Ectodermal cell (in vitro differentiated cells): ENCODE measurements around the gene RSPH3.
"Not testable (repeated sequence)": the region's sequence is repeated elsewhere in the genome, so short reads cannot be mapped to it uniquely, and the experiment has no call there.

ENCODE experiments used
- H3K27ac ChIP-seq: 2 replicates; pipeline ENCODE4 v1.7.0; 2013; ENCODE audit warnings: mild to moderate bottlenecking, low read depth, low read length; ENCODE audit not compliant: insufficient read depth, poor library complexity, severe bottlenecking
- H3K27me3 ChIP-seq: 2 replicates; pipeline ENCODE4 v1.7.0; 2013; ENCODE audit warnings: mild to moderate bottlenecking, low read length; ENCODE audit not compliant: insufficient read depth, control insufficient read depth, poor library complexity, severe bottlenecking
- H3K36me3 ChIP-seq: one replicate; pipeline ENCODE4 v1.7.0; 2013; ENCODE audit warnings: low read length; ENCODE audit not compliant: control insufficient read depth, insufficient read depth
- H3K4me1 ChIP-seq: one replicate; pipeline ENCODE4 v1.7.0; 2013; ENCODE audit warnings: low read length; ENCODE audit not compliant: control insufficient read depth, insufficient read depth
- H3K4me3 ChIP-seq: 2 replicates; pipeline ENCODE4 v1.7.0; 2013; ENCODE audit warnings: low read depth, low read length, control low read depth; ENCODE audit not compliant: insufficient read depth
- H3K9me3 ChIP-seq: 2 replicates; pipeline ENCODE4 v1.7.0; 2013; ENCODE audit warnings: mild to moderate bottlenecking, low read length, moderate library complexity; ENCODE audit not compliant: control insufficient read depth
- WGBS, 2 experiments: methylation state at CpG; one replicate each; pipeline ENCODE4 v1.1.7; 2013; ENCODE audit warnings: missing lambda C conversion rate in 2 of 2; 5-methylcytosine and 5-hydroxymethylcytosine counted together

Gene RSPH3

GRCh38 chr6:159023893-159024292, 23.9 kb upstream of the RSPH3 start:
- no peaks in the 10 kb centered on the region for H3K36me3 ChIP-seq
- peaks cover 2% of the 10 kb centered on the region for H3K9me3 ChIP-seq
- H3K27ac ChIP-seq = no peak overlapping the region
- H3K4me3 ChIP-seq = no peak overlapping the region
- 91 to 94% methylated on average over 4 of the region's 4 CpGs for WGBS, 2 experiments
- H3K4me1 ChIP-seq = no peaks in the 10 kb centered on the region
- H3K27me3 ChIP-seq = no peaks in the 10 kb centered on the region

GRCh38 chr6:159020011-159020410, 20.0 kb upstream of the RSPH3 start:
- 94 to 96% methylated on average over 2 of the region's 2 CpGs for WGBS, 2 experiments
- H3K27me3 ChIP-seq = no peaks in the 10 kb centered on the region
- no peak overlapping the region for H3K4me3 ChIP-seq
- H3K27ac ChIP-seq = no peak overlapping the region
- H3K9me3 ChIP-seq = peaks cover 2% of the 10 kb centered on the region
- no peaks in the 10 kb centered on the region for H3K36me3 ChIP-seq
- H3K4me1 ChIP-seq = no peaks in the 10 kb centered on the region

GRCh38 chr6:159017757-159018559, 18.0 kb upstream of the RSPH3 start:
- Histone ChIP-seq H3K4me1 (no peaks in the 10 kb centered on the region), H3K36me3 (no peaks in the 10 kb centered on the region), H3K27ac (no peak overlapping the region), H3K4me3 (no peak overlapping the region), H3K27me3 (no peaks in the 10 kb centered on the region), H3K9me3 (no peaks in the 10 kb centered on the region)
- 92 to 94% methylated on average over 2 to 3 of the region's 3 CpGs for WGBS, 2 experiments

DNA sequence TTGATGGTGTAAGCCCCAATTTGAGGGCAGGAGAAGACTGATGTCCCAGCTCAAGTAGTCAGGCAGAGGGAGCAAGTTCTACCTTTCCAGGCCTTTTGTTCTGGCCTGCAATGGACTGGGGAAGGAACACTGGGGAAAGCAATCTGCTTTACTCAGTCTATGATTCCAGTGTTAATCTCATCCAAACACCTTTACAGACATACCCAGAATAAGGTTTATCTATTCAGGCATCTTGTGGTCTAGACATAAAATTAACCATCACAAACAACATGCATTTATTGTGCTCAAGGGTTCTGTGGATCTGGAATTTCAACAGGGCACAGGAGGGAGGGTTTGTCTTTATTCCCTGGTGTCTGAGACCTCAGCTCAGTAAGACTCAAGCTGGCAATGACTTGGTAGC, 14.4 kb upstream of the RSPH3 start:
- H3K27ac ChIP-seq = no peak overlapping the region
- H3K4me1 ChIP-seq = no peaks in the 10 kb centered on the region
- no peaks in the 10 kb centered on the region for H3K9me3 ChIP-seq
- no peaks in the 10 kb centered on the region for H3K27me3 ChIP-seq
- H3K36me3 ChIP-seq = no peaks in the 10 kb centered on the region
- H3K4me3 ChIP-seq = no peak overlapping the region

DNA sequence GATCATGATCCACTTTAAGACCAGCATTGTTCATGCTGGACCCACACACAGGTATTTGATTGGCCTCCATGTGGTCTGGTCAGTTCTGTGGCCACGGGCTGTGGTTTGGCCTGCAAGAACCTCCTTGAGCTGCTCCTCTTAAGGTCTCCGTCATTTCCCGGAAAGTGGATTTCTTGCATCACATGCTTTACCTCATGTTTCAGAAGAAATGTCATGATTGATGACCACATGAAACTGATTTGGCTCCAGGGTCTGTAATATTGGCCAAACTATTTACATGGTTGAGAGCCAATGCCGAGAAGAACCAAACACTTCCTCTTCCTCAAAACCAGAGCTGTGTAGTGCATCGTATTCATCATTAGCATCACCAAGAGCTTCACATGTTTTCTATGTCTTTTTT, 13.2 kb upstream of the RSPH3 start:
- 94 to 97% methylated on average over 5 of the region's 5 CpGs for WGBS, 2 experiments
- H3K9me3 ChIP-seq = no peaks in the 10 kb centered on the region
- no peaks in the 10 kb centered on the region for H3K36me3 ChIP-seq
- H3K27me3 ChIP-seq = no peaks in the 10 kb centered on the region
- no peak overlapping the region for H3K4me3 ChIP-seq
- no peaks in the 10 kb centered on the region for H3K4me1 ChIP-seq
- H3K27ac ChIP-seq = no peak overlapping the region

GRCh38 chr6:159012201-159012600, 12.2 kb upstream of the RSPH3 start:
- Histone ChIP-seq H3K9me3 (no peaks in the 10 kb centered on the region), H3K4me3 (no peak overlapping the region), H3K27ac (no peak overlapping the region), H3K4me1 (no peaks in the 10 kb centered on the region), H3K36me3 (no peaks in the 10 kb centered on the region), H3K27me3 (no peaks in the 10 kb centered on the region)
- WGBS, 2 experiments = 86 to 92% methylated on average over 3 to 4 of the region's 4 CpGs

DNA sequence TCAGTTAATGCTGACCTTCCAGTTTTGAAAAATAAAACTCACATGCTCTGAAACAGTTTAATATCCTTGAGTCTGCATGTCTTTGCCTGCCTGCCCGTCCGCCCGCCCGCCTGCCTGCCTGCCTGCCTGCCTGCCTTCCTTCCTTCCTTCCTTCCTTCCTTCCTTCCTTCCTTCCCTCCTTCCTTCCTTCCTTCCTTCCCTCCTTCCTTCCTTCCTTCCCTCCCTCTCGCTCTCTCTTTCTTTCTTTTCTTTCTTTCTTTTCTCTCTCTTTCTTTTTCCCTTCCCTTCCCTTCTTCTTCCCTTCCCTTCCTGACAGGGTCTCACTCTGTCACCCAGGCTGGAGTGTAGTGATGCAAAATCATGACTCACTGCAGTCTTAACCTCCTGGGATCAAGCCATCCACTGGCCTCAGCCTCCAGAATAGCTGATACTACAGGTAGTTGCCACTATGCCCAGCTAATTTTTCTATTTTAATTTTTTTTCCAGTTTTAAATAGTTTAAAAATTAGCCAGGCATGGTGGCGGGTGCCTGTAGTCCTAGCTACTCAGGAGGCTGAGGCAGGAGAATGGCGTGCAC, 10.1 kb upstream of the RSPH3 start:
- H3K9me3 ChIP-seq, H3K4me1 ChIP-seq, H3K4me3 ChIP-seq, H3K27ac ChIP-seq, H3K27me3 ChIP-seq, H3K36me3 ChIP-seq: not testable (repeated sequence)
- 80 to 81% methylated on average over 7 of the region's 7 CpGs for WGBS, 2 experiments

GRCh38 chr6:159008656-159009288, 8.8 kb upstream of the RSPH3 start:
- H3K9me3 ChIP-seq = no peaks in the 10 kb centered on the region
- no peaks in the 10 kb centered on the region for H3K4me1 ChIP-seq
- H3K4me3 ChIP-seq = no peak overlapping the region
- WGBS, 2 experiments = 89 to 92% methylated on average over 9 of the region's 10 CpGs
- H3K27ac ChIP-seq = no peak overlapping the region
- no peaks in the 10 kb centered on the region for H3K27me3 ChIP-seq
- H3K36me3 ChIP-seq = no peaks in the 10 kb centered on the region

GRCh38 chr6:159007510-159007909, 7.5 kb upstream of the RSPH3 start:
- Histone ChIP-seq H3K27ac (no peak overlapping the region), H3K9me3 (no peaks in the 10 kb centered on the region), H3K4me1 (no peaks in the 10 kb centered on the region), H3K27me3 (no peaks in the 10 kb centered on the region), H3K4me3 (no peak overlapping the region), H3K36me3 (no peaks in the 10 kb centered on the region)
- WGBS, 2 experiments = 86 to 92% methylated on average over 5 of the region's 5 CpGs

- Histone ChIP-seq H3K36me3 (no peaks in the 10 kb centered on the region), H3K4me1 (no peaks in the 10 kb centered on the region), H3K9me3 (no peaks in the 10 kb centered on the region), H3K4me3 (no peak overlapping the region), H3K27ac (no peak overlapping the region), H3K27me3 (peaks cover 3% of the 10 kb centered on the region)
- 94 to 95% methylated on average over 5 of the region's 5 CpGs for WGBS, 2 experiments
These were observed 5.4 kb upstream of the RSPH3 start for GRCh38 chr6:159005436-159005835.
